Middle frontal gyrus (tissue), 1 donor: Measurements from ENCODE around the gene BLACAT1.

ENCODE experiments used
- DNase-seq: peaks from one replicate; pipeline ENCODE4 v3.0.0-alpha.2; 2015; ENCODE audit warnings: low spot score; ENCODE audit errors: extremely low spot score

Gene BLACAT1

DNA sequence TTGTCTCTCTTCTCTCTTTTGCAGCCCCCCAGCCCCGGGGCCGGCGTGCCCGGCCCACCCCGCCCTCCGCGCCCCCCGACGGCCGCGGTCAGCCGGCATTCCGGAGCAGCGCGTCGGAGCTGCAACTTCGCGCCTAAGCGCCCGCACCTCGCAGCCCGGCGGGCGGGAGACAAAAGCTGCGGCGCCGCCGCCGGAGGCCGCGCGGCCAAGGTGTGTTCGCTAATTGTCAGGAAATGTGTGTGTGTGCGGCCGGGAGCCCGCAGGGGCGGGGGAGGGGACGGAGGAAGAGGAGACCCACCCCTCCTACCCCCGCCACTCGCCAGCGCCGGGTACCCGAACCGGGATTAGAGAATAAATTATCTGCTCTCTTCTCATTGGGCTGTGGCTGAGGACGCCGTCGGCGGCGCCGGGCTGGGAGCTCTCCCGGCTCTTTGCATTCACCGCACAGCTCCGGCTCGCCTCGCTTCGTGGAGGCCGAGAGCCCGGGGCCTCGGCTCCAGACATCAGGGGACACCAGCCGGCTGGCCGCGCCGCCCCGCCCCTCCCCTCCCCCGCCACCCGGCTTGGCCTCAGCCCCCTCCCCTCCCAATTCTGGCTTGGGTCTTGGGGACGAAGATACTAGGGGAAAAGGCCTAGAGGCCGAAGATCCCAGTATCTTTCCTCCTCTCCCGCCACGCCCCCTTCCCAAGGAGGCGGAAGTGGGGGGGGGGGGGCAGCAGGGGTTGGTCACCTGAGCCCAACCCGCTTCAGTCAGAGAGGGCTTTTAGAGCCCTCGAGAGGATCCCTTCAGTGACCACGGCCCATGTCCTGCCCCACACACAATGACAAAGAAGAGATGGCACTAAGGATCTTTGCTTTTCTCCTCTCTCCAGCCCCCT lies 1.3 kb upstream of the BLACAT1 start:
- no peak for DNase-seq

DNA sequence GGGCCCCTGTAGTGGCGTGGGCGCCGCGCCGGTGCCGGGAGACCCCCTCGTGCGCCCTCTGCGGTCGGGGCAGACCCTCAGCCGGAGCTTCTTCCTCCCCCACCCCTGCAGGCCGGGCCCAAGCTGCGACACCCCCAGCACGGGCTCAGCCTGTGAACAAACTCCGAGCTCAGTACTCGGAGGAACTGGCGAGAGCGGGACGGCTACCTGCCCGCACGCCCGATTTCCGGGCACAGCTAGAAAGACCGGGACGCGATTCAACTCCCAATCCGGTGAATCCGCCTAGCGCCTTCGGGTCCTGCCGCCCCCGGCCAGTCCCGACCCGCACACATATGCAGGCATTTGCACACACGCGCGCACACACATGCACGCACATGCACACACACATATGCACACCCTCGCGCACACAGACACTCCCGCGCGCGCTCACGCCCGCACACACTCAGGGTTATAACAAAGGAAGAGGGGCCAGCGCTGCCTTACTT lies 580 bp upstream of the BLACAT1 start:
- no peak for DNase-seq

DNA sequence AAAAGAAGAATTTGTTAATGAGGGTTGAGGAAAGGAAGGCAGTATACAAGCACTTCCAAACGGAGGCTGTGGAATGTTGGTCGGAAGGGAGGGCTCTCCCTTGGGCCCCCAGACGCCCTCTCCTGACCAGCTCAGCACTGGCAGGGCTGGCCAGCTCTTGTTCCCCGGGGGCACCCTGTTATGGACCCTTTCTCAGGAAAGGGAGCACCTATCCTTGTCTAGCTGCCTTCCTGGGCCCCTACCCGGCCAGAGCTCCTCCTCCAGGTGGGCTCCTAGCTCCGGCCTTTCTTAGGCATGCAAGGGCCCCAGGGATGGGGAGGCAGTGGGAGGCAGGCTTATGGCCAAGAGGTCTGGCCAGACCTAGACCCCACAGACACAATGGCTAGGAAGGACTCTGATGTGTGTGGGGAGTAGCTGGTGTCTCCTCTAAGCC lies 926 bp downstream of the BLACAT1 start:
- DNase-seq, result no peak

DNA sequence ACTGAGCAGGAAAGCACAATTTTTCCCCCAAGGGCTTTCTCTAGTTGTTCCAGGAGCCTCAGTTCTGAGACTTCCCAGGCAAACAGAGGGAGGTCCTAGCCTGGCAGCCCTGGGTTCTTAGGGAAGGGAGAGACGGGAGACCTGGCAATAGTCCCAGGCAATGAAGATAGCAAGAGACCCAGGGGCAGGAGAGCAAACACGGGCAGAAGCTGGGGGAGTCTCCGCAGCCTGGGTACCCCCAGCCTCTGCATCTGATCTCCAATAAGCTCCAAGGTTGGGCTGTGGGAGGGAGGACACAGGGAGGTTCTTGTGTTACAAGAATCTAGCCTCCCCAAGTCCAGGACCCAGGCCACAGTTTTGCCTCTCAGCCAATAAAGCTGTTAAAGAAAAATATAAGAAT lies 2.4 kb downstream of the BLACAT1 start:
- DNase-seq, result no peak

DNA sequence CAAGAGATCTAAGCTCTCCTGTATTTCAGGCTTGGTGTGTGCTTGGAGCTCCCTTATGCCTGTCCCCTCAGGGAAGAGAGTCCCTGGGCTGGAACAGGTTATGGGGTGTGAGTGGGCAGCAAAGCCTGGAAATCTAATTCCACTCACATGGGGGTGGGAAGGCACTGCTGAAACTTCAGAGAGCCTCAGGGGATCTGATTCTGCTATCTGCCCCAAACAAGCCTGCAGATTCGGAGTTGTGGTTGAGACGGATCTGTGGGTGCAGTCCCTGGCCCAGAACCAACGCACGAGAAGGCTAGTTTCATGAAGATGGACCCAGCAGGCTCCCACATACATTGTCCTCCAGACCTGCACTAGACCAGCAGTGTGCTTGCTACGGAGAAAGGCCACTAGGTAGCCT lies 2.9 kb downstream of the BLACAT1 start:
- DNase-seq, result no peak

DNA sequence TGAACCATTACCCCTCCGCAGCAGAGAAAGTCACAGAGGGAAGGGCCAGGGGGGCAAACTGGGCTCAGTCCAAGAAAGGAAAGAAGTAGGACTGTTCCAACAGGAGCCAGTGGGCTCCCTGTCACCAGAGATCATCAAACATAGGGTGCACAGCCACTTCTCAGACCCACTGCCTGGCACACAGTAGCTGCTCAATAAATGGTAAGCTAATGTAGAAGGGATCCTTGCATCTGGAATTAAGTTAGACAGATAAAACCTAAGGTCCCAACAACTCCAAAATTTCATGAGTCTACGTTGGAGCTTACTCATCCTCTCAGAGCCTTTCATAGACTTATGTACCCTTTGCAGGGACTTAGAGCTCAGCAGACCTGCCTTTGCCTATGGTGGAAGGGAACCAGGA lies 3.5 kb downstream of the BLACAT1 start:
- no peak for DNase-seq

DNA sequence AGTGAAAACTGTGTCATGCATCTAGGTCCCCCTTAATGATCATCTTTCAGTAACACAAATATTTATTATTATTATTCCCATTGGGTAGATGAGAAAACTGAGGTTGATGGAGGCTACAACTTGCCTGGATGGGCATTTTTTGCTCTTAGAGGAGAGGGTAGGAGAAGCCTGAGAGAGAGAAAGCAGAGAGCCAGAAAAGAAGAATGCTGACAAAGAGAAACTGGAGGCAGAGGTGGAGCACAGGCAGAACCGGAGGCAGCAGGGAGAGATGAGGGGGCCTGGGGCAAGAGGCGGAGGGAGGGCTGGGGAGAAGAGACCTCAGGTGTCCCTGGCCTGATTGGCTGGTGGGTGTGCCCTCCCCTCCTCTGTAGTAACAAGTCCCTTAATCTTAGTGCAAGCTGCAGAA lies 4.1 kb downstream of the BLACAT1 start:
- DNase-seq, result no peak

DNA sequence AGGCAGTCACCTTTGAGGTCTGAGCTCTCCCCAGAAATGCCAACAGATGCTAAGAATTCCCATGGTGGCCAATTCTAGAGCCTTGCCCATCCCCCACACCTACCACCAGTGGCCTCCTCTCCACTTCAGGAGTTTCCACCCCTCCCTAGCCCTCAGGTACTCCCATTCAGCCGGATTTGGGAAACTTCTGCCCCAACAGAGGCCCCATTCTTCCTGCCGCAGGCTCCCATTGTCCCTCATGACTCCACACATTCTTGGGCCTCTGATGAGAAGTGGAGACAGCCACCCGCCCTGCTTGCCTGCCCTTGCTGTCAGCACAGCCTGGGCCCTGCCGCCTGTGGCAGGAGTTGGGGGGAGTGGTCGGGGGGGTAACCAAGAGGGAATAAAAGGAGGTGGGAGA lies 4.6 kb downstream of the BLACAT1 start:
- DNase-seq, result no peak

DNA sequence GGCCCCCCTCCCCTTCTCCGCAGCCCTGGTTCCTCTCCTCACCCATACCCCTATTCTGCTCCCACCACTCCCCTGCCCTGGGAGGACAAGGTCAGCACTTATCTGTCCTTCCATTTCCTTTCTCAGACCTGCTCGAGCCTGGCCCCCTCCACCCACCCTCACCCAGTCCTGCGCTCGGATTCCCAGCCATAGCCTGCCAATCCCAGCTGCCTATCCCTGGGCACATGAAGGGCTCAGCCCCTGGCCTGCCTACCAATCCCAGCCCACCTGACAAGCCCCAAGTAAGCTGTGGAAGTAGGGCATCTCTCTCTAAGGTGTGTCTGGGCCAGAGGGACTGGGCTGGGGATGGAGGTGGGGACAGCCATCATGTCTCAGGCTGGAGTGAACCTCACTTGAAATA lies 5.4 kb downstream of the BLACAT1 start:
- no peak for DNase-seq

DNA sequence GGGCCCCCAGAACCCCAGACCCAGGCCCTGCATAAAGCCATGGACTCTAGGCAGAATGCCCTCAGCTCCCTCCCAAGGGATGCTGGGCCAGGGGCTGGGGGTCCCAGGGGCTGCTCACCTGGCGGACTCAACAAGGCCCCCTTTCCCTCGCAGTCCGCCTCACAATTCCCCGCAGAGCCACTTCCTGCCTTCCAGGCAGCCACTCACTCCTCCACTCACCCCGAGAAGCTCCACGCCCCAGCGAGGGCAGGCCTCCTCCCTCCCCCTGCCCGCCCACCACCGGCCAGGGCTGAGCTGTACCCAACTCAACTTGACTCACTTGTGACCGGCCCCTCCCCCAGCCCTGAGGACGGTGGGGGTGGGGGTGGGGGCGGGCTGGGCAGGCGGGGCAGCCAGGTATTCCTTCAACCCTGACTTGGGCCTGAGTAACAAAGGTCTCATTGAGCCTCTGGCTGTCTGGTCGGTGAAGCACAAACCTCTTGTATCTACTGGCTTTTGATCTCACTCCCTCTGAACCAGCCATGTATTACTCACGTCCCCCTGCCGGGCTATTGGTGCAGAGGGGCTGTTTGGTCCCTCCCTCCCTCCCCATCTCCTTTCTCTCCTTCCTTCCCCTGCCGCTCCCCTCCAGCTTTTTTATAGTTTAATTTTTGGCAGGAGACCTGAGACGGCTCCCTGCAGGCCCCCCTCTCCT lies 5.9 kb downstream of the BLACAT1 start:
- no peak for DNase-seq

DNA sequence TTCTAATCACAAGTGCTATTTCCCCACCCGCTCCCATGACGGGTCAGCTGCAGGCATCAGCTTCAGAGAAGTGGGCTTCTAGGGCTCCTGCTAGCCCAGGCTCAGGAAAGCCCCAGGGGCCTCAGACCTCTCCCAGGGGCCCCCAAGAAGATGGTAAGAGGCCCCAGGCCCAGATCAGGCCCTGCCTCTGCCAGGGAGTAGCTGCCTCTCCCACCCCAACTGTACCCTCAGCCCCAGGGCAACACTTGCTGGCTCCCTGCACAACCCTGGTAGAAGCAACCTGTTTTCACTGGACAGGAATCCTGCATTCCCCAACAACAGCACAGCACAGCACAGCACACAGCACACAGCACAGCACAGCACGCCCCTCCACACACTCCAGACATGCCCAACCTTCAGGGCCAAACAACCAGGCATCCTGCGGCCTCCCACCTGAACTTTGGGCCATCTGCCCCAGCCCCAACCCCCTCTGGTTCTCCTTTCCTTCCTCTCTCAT lies 6.5 kb downstream of the BLACAT1 start:
- no peak for DNase-seq

DNA sequence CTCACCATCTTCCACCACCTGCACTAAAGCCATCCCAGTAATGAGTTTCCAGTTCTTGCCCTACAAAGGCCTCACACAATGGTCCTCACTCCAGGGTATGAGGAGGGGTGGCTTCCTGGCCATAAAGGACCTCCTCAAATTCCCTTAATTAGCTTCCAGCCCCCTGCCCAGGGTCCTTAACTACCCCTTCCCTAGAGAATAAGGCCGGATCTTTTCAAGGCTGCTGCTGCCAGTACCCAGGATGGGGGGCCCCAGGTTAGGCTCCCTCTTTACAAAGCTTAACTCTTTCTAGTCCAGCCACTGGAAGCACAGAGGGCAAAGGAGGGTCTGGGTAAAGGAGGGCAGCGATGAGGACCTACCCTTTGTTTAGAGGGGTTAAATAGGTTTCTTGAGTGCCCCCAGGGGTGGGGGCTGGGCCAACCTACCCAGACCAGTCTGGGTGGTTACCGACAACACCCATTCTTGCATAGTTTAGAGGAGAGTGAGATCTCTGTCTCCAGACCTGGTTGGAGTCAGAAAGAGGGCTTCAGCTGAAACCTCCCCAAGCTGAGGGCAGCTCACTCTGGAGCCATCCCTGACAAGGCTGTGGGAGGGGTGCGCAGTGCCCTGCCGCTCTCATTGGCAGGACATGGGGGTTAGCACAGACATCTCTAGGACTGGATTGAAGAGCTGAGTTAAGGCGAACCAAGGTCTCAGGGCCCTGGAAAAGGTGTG lies 7.1 kb downstream of the BLACAT1 start:
- no peak for DNase-seq

DNA sequence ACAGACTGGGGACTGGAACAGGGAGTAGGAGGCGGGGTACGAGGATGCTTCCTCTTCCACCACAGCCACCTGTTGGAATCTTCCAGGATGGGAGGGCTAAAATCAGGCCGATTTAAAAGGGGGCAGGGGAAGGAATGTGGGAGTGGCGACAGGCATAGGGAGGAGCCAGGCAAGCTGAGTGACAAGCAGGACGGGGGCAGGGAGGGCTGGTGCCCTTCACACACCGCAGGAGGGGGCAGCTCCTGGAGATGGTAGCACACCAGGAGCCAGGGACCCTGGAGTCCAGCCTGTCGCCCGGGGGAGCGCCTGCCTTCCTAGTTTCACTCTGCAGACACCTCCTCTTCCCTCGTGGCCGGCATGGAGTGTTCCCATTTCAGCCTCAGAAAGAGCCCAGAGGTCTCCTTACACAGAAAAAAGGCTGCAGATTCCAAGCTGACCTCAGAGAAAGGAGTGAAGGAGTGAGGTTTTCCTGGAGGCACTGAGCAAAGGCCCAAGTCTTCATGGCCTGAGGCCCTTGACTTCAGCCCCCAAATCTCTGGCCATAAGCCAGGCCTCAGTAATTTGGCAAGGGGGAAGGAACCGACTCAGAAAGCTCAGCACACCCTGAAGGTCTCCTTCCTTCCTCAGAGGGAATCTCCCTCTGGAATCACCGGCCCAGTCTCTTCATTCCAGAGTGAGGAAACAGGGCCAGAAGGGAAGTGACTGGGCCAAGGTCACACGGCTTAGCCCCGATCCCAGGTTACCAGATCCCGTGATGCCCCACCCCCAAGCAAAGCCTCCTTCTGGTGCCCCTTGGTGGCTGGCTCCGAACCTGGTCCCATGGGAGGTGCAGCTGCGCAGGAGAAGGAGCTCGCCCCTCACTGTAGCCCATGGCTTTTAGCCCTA lies 8.1 kb downstream of the BLACAT1 start:
- no peak for DNase-seq

DNA sequence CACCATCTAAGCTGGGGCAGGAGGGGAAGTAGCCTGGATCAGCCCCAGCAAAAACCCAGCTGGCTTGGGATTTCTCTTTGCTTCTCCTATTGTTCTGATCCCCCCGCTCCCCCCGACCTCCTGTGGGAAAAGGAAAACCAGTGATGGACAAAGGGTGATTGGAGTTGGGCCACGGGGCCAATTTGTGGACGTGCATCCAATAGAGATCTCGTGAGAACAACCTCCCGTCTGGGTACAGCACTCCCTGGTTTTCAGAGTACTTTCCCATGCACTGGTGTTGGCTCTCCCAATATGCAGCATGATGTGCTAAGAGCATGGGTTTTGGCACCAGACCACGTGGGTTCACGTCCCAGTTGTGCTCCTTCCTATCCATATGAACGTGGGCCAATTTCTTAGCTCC lies 9.0 kb downstream of the BLACAT1 start:
- no peak for DNase-seq

DNA sequence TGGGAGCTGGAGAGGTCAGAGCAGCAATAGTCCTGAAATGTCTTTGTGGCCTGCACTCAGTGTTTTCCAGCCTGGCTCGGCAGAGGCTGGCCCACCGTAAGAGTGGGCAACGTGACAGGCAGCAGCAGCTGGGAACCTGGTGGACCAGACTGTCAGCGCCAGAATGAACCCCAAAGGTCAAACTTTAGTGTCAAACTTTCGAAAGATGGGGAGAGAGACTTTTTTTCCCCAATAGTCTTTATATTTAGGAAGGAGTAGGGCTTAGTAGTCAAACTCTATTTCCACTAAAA lies 10.3 kb downstream of the BLACAT1 start:
- no peak for DNase-seq

DNA sequence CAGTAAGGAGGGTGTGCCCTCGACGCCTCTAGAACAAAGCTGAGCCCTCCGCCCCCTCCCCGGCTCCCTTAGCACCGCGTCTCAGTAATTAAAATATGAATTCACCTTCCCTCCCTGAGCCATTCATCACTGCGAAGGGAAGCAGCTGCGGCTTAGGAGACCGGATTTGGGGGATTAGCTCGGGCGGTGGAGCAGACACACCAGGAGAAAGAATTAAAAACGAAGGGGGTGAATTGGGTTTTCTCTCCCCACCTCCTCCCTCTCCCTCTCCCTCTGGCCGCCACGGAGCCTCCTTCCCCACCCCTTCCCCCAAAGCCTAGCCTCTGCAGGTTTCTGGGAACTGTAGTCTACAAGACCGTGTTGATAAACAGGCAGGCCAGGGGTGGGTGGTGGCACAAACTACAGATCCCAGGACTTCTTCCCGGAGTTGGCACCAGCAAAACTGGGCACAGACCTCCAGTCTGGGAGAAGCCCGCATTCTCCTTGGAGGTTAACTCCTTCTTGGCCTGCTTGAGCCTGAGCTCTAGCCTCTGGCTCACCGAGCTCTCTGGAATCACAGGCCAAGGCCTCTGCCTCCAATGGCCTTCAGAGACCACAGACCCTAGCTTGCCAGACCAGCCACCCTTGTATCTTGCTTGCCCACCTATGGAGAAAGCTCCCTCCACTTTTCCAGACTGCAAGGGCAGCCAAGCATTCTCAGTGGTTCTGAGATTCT lies 10.8 kb downstream of the BLACAT1 start:
- peak; percentile 54 for DNase-seq

DNA sequence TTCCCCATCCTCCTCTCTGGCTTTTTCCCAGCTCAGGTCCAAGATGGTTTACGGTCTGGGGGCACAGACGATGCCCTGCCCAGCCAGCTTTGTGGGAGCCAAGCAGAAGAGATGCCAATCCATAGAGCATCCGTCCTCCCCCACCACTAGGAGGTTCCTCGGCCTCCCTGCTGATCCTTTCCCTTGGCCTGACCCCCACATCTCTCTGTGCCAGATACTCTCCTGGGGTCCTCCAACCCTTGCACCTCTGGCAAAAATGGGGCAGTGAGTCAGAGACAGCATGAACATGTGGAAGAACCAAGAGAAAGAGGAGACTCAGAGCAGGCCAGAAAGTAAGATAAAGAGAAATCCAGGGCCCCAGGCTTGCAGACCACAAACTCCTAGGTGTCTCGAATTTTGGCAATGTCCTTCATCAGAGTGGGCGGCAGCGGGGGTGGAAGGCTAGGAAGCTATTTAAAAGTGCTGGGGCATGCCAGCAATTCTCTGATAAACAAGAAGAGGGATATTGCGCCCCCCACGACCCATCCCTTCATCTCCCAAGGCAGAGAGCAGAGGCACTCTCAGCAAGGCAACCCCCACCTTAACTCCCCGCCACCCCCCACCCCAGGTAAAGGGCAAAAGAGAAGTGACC lies 11.4 kb downstream of the BLACAT1 start:
- DNase-seq, result no peak

DNA sequence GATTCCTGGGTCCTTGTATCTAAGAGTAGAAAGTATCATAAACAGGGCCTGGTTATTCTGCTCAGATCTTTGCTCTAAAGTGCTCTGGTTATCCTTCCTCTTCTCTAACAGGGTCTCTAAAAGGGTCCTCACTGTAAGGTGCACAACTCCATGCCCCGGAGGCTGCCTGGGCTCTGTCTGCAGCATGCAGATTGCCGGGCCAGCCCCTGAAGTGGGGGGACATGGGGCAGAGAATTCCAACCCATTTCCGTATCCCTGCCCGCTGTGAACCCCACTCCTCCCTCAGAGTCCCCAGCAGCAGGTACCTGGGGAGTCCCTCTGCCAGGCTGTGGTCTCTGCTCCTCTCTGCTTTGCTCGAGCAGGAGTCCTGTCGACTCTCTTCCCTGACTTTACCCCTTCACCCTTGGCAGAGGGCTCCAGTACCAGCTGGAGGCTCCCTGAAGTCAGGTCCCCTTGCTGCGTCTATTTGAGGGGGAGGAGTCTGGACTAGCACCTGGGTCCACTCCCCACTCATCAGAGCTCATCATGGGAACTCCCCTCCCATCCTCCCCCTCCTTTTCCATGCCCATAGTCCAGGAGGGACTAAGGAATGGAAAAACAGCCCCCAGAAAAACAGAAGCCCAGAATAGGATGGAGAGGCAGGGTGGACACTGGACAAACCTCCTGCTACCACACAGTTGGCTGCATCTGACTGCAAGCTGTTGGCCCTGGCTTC lies 12.1 kb downstream of the BLACAT1 start:
- no peak for DNase-seq

DNA sequence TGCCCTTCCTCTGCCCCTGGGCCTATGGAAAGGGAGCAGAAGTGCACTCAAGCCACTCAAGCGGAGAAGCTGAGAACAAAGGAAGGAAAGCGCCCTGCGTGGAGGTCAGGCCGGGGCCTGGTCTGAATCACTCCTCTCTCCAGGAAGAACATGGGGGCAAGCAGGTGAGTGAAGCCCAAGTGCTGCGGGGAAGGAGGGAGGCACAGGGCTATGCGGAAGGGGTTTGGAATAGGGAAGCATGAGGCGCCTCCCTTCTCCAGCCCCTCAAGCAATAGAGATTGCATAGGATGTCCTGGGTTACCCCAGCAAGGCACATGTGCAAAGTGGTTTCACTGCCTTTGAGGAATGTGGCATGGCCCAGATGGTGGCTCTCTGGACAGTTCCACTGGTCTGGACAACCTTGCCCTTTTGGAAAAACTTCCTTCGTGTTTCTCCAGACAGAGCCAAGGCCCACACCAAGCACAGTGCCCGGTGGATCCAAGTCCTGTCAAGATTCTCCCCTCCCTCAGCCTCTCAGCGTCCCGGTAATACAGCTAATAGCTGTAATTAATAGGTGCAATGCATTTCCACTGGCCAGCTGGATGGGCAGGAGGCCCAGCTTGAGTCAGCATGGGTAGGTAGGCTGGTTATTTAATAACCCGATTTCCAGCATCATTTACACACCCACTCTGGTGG lies 13.7 kb downstream of the BLACAT1 start:
- no peak for DNase-seq
